Panc1 (cell line): ENCODE data around the gene TACR1. TPM values are rescaled to one million over a fixed set of nuclear protein-coding genes. Genes with fewer than 3 reads are reported as not detected.

Experiments used
- ATAC-seq: fragments of 200-7000 bp; cut with Tn5 transposase; 2 replicates; pipeline ENCODE4 v1.9.1; 2020; ENCODE audit warnings: mild to moderate bottlenecking, moderate library complexity
- BruUV-seq: library from RNA; stranded (reverse); fragments of 400-500 nt; replicated peaks from 2 replicates; lab custom pipeline; 2021; lab: Mats Ljungman, UMichigan
- CTCF ChIA-PET: fragments of 300-600 bp; sonication (Branson Sonifier 250); formaldehyde crosslinking; loops from one replicate; lab custom pipeline; 2022; ENCODE audit warnings: antibody characterized with exemption; lab: Charles Lee
- POLR2A ChIA-PET: fragments of 300-600 bp; sonication (Branson Sonifier 250); formaldehyde crosslinking; loops from one replicate; lab custom pipeline; 2022; ENCODE audit warnings: antibody characterized with exemption; lab: Charles Lee
- DNase-seq: peaks from one replicate; pipeline ENCODE4 v3.0.0-alpha.2; 2010; ENCODE audit warnings: low read depth, low spot score
- H3K27ac ChIP-seq: 2 replicates; pipeline ENCODE4 v1.5.1; 2011; ENCODE audit warnings: mild to moderate bottlenecking, low read length, inconsistent platforms
- H3K27me3 ChIP-seq: fragments of 200-500 bp; sonication (Bioruptor generic); 2 replicates; pipeline ENCODE4 v1.6.0; 2014; ENCODE audit warnings: low read length, inconsistent platforms; ENCODE audit not compliant: control insufficient read depth, insufficient read depth
- H3K36me3 ChIP-seq: fragments of 200-500 bp; sonication (Bioruptor generic); 2 replicates; pipeline ENCODE4 v1.5.1; 2014; ENCODE audit warnings: inconsistent platforms, mild to moderate bottlenecking, low read length, moderate library complexity; ENCODE audit not compliant: control insufficient read depth, insufficient read depth
- H3K4me1 ChIP-seq: 2 replicates; pipeline ENCODE4 v1.5.1; 2011; ENCODE audit warnings: inconsistent platforms, mild to moderate bottlenecking, low read length, moderate library complexity; ENCODE audit not compliant: control insufficient read depth, insufficient read depth
- H3K4me3 ChIP-seq, 2 experiments: 2 replicates each; pipeline ENCODE4 v1.5.1; 2011 to 2012; ENCODE audit warnings: low read depth in 2 of 2, low read length in 2 of 2, mild to moderate bottlenecking in 2 of 2, inconsistent platforms in 1 of 2, moderate library complexity in 1 of 2
- H3K9me3 ChIP-seq: fragments of 200-500 bp; sonication (Bioruptor generic); 2 replicates; pipeline ENCODE4 v1.5.1; 2014; ENCODE audit warnings: low read depth, mild to moderate bottlenecking, inconsistent platforms, low read length, moderate library complexity; ENCODE audit not compliant: control insufficient read depth, insufficient read depth
- CTCF ChIP-seq: fragments of 450-650 bp; IDR thresholded peaks from 2 replicates; pipeline ENCODE4 v1.5.1; 2017; ENCODE audit warnings: mild to moderate bottlenecking
- POLR2AphosphoS5 ChIP-seq: IDR thresholded peaks from 2 replicates; pipeline ENCODE4 v1.6.1; 2012; ENCODE audit warnings: mild to moderate bottlenecking, low read depth, low read length, moderate library complexity
- REST ChIP-seq, 2 experiments: IDR thresholded peaks; 2 replicates each; pipeline ENCODE4 v1.6.1; 2011 to 2012; ENCODE audit warnings: low read depth in 2 of 2, control low read depth in 1 of 2, low read length in 1 of 2, mild to moderate bottlenecking in 1 of 2, moderate library complexity in 1 of 2; ENCODE audit not compliant: insufficient read depth in 1 of 2
- SIN3A ChIP-seq: IDR thresholded peaks from 2 replicates; pipeline ENCODE4 v1.6.1; 2012; ENCODE audit warnings: low read depth, mild to moderate bottlenecking, low read length, moderate library complexity, borderline replicate concordance; ENCODE audit not compliant: insufficient read depth
- TCF7L2 ChIP-seq: IDR thresholded peaks from 2 replicates; pipeline ENCODE4 v1.6.1; 2011; ENCODE audit warnings: mild to moderate bottlenecking, low read depth, low read length, inconsistent platforms
- in situ Hi-C: cut with HindIII; loops from 2 replicates; pipeline ENCODE4 v1.10.0; 2016; ENCODE audit warnings: low sequenced_read_pairs, low pct_unique_long_range_greater_than_20kb
- intact Hi-C: fragments of 100-400 bp; cut with micrococcal nuclease; formaldehyde crosslinking; loops from one replicate; pipeline ENCODE4 v1.10.0; 2022; ENCODE audit not compliant: unreplicated experiment
- total RNA-seq: library from RNA; stranded (reverse); gene quantifications from one replicate; pipeline ENCODE4 v1.2.1, GENCODE V29; 2021; ENCODE audit not compliant: unreplicated experiment

Gene TACR1
- total RNA-seq, 1 experiment from 2014 or later: not detected

- TF ChIP-seq POLR2AphosphoS5 (no peak), REST (IDR thresholded peaks at IDR 0.05; ENCODE audit: insufficient read depth in 1 of 2, low read depth in 2 of 2, low read length in 1 of 2) (no peak), TCF7L2 (no peak), CTCF (no peak), SIN3A (no peak)
- Histone ChIP-seq H3K4me3 (no peak overlapping the region), H3K4me1 (no peaks in the 10 kb centered on the region), H3K36me3 (no peaks in the 10 kb centered on the region), H3K27ac (no peak overlapping the region), H3K27me3 (no peaks in the 10 kb centered on the region), H3K9me3 (no peaks in the 10 kb centered on the region)
- in situ Hi-C loops (no loop called here), intact Hi-C loops (no loop called here)
- ChIA-PET POLR2A (no interaction called here), CTCF (no interaction called here)
- DNase-seq: no peak
- no TSS peak for BruUV-seq
- no peak for ATAC-seq
These were observed 193.3 kb downstream of the TACR1 start for GRCh38 chr2:75006041-75006440.

- in situ Hi-C loops (no loop called here), intact Hi-C loops (no loop called here)
- Histone ChIP-seq H3K9me3 (no peaks in the 10 kb centered on the region), H3K27ac (no peak overlapping the region), H3K27me3 (no peaks in the 10 kb centered on the region), H3K36me3 (no peaks in the 10 kb centered on the region), H3K4me1 (no peaks in the 10 kb centered on the region), H3K4me3 (no peak overlapping the region)
- ChIA-PET CTCF (no interaction called here), POLR2A (no interaction called here)
- ATAC-seq (no peak), DNase-seq (no peak)
- TF ChIP-seq REST (IDR thresholded peaks at IDR 0.05; ENCODE audit: insufficient read depth in 1 of 2, low read depth in 2 of 2, low read length in 1 of 2) (no peak), CTCF (no peak), SIN3A (no peak), TCF7L2 (no peak), POLR2AphosphoS5 (no peak)
- no TSS peak for BruUV-seq
These were observed 195.5 kb downstream of the TACR1 start for GRCh38 chr2:75003773-75004172.
